Adrenal gland (tissue), 5 donors: ENCODE measurements around the gene FAM76A.

Experiments
- CTCF ChIP-seq, 6 experiments: fragments of 450-650 bp in 4 of 6; fragments of 200-600 bp in 2 of 6; sonication (generic) in 1 of 6; IDR thresholded peaks; 1 replicate in 5 of 6; 2 replicates in 1 of 6; pipeline versions ENCODE4 v1.5.1 to v1.8.0; 2016 to 2021; ENCODE audit warnings: antibody characterized with exemption in 6 of 6, mild to moderate bottlenecking in 2 of 6, moderate library complexity in 1 of 6
- POLR2A ChIP-seq, 2 donors: fragments of 450-650 bp; IDR thresholded peaks; one replicate each; pipeline ENCODE4 v1.6.1; 2017; ENCODE audit warnings: antibody characterized with exemption in 2 of 2, mild to moderate bottlenecking in 2 of 2, moderate library complexity in 1 of 2
- donor health status: DM: no; HTN: no; CAD: no.

GRCh38 chr1:27760426-27760825 lies 34.7 kb downstream of the FAM76A start:
- no peak for TF ChIP-seq CTCF (IDR thresholded peaks at IDR 0.05)
- no peak for TF ChIP-seq POLR2A (IDR thresholded peaks at IDR 0.05)
